A673 (cell line): ENCODE data around the gene GABRP.

Experiments
- EZH2 ChIP-seq: fragments of 200-600 bp; sonication (generic); IDR thresholded peaks from 2 replicates; pipeline ENCODE4 v1.6.1; 2017; ENCODE audit warnings: borderline replicate concordance, low read depth, mild to moderate bottlenecking, mixed read lengths, antibody characterized with exemption, low read length; ENCODE audit not compliant: poor library complexity, severe bottlenecking
- TF ChIP-seq, protein P1 (sequence below): fragments of 300-800, 200-600 bp; sonication (generic); conservative IDR thresholded peaks from 2 replicates; pipeline ENCODE4 v1.5.1; 2017; ENCODE audit warnings: low read depth, mild to moderate bottlenecking, antibody characterized with exemption, low read length, moderate library complexity, mixed read lengths

GRCh38 chr5:170783498-170784247, at the start of gene GABRP:
- TF ChIP-seq, protein P1, sequence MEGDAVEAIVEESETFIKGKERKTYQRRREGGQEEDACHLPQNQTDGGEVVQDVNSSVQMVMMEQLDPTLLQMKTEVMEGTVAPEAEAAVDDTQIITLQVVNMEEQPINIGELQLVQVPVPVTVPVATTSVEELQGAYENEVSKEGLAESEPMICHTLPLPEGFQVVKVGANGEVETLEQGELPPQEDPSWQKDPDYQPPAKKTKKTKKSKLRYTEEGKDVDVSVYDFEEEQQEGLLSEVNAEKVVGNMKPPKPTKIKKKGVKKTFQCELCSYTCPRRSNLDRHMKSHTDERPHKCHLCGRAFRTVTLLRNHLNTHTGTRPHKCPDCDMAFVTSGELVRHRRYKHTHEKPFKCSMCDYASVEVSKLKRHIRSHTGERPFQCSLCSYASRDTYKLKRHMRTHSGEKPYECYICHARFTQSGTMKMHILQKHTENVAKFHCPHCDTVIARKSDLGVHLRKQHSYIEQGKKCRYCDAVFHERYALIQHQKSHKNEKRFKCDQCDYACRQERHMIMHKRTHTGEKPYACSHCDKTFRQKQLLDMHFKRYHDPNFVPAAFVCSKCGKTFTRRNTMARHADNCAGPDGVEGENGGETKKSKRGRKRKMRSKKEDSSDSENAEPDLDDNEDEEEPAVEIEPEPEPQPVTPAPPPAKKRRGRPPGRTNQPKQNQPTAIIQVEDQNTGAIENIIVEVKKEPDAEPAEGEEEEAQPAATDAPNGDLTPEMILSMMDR: no peak
- TF ChIP-seq EZH2: no peak
